GM19452 (cell line): ENCODE results near the gene JMJD4.

Experiments used
- ATAC-seq: cut with Tn5 transposase; IDR thresholded peaks from one replicate; pipeline ENCODE4 v1.9.1; 2021; ENCODE audit not compliant: unreplicated experiment

Gene JMJD4

DNA sequence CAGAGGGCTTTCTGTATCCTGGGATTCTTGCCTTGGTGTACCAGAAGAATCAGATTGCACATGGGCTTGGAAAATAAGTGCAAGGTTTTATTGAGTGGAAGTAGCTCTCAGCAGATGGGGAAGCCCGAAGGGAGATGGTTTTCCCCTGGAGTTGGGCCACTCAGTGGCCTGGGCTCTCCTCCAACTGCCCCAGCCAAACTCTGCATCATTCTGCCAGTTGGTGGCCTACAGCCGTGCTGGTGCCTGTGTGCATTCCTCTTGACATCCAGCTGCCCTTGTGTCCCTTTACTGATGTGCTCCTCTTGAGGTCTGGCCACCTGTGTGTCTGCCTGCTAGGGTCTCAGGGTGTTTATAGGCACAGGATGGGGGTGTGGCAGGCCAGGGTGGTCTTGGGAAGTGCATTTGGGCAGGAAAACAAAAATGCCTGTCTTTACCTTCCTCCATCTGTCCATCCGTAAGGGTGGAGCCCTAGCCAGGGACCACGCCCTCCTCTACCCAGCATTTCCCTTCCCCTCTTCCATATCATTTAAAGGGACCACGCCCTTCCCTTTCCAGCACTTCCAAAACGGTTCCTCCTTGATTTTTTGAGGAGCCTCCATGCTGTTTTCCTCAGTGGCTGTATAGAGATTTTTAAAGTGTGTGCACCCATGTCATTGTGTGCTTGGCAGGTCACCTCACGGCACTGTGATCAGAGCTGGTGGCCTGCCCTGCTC lies 19.1 kb upstream of the JMJD4 start:
- no peak for ATAC-seq

DNA sequence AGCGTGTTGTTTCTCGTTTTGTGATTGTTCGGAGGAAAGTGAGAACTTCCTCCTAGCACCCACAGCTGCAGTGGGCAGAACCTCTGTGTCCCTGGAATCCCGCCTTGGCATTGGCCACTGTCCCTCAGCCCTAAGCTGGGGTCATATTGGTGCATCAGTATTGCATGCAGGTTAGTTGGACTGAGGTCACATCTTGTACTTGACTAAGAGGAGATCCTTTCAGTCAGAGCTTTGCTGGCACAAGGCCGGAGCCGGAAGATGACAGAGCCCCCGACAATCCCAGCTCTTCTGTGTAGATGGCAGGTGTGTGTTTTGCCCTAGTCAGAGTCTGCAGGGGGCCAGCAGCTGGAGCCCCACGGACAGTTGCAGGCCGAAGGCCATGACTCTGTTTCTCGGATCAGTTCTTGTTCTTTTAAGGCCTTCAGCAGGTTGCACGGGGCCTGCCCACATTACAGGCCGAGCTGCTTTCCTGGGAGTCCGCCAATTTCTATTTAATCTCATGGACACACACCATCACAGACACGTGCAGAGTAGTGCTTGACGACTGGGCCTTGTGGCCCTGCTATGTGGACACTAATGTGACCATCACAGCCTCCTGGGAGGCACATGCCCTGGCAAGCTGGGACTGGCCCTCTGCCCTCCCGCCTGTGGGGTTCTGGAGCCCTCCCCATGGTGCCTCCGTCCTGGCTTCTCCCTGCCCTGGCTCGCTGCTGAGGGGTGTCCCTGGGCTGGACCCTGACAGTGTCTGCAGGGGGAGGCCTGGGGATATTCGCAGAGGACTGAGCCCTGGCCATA lies 15.0 kb upstream of the JMJD4 start:
- no peak for ATAC-seq

GRCh38 chr1:227749225-227749624 lies 14.1 kb upstream of the JMJD4 start:
- ATAC-seq: no peak

DNA sequence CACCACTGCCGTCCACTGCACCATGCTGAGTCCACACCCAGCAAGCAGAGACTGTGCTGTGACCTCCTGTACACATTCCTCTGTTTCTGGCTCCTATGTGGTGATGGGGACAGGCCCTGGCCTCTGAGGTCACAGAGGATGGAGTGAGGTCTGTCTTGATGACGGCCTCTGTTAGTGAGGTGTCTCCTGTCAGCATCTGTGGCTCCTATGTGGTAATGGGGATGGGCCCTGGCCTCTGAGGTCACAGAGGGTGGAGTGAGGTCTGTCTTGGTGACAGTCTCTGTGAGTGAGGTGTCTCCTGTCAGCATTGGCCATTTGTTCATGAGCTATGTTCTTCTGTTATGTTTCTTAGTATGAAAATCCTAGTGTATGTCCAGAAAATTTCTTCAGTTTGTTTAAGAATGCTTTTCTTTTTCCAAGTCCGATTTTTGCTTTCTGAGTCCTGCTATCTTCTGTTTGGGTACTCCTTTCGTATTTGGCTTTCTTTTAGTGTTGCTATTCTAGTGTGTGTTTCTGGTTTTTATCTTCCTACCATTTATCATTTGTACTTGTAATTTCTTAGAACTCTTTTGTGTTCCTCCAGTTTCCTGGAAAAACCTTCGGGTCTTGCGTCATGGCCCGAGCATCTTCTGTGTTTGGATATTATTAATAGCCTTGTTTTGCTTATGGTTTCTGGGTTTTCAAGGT lies 13.5 kb upstream of the JMJD4 start:
- ATAC-seq: no peak

GRCh38 chr1:227747948-227748495 lies 12.9 kb upstream of the JMJD4 start:
- ATAC-seq: no peak

DNA sequence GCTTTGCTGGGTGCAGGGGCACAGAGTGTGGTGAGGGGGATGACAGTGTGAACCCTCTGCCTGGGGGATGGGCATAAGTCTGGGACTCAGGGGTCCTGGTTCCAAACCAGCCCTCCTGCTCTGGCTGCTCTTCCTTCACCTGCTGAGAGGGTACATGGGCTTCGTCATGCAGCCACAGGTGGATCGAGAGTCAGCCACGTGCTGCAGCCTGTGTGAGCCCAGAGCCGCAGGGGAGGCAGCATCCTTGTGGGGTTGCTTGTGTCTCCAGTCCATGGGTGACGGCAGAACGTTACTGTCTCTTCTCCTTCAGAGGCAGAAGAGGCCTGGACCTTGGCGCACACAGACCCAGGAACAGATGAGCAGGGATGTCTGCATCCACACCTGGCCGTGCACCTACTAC lies 12.3 kb upstream of the JMJD4 start:
- ATAC-seq: no peak

GRCh38 chr1:227746676-227747075 lies 11.6 kb upstream of the JMJD4 start:
- no peak for ATAC-seq

- no peak for ATAC-seq
Measured at GRCh38 chr1:227745568-227746265, 10.6 kb upstream of the JMJD4 start.

DNA sequence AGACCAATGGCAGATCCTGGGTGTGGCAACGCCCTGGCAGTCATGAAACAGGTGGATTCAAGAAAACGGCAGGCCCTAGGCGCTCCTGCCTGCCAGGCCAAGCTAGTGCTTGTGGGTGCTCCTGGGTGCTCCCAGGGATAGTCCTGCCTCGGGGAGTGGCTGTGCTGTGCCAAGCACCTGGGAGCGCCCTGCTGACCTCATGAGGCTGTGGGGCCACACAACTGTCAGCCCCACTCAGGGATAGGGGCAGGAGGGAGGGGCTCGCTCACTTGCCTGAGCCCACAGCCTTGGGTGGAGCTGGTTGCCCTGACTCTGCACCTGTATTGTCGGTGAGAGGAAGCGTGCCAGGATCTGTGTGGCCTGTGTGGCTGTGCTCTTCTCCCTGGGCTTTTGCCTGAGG lies 9.6 kb upstream of the JMJD4 start:
- no peak for ATAC-seq

GRCh38 chr1:227742738-227743715 lies 7.9 kb upstream of the JMJD4 start:
- no peak for ATAC-seq

- no peak for ATAC-seq
Measured at GRCh38 chr1:227741166-227741870, 6.2 kb upstream of the JMJD4 start.

DNA sequence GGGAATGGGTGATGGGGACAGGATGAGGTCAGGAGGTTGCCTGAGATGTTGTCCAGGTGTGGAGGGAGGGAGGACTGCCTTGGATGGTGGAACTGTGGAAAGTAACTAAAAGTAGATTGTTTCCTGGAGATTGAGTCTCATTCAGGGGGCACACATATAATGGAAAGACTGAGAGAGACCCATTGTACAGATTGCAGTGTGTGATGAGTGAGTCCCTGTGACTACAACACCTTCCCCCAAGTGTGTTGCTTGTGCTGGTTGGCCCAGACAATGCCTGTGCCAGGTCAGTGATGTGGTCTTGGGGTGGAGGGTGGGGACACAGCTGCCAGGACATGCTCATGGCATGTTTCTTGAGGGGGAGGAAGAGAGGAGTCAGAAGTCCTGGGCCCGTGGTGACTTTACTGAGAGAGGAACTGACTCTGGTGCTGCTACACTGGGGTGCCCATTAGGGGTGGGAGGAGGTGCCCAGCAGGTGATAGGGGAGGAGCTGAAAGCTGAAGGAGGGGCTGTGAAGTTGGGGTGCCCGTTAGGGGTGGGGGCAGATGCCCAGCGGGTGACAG lies 5.4 kb upstream of the JMJD4 start:
- no peak for ATAC-seq

GRCh38 chr1:227739636-227740035 lies 4.5 kb upstream of the JMJD4 start:
- ATAC-seq: no peak

DNA sequence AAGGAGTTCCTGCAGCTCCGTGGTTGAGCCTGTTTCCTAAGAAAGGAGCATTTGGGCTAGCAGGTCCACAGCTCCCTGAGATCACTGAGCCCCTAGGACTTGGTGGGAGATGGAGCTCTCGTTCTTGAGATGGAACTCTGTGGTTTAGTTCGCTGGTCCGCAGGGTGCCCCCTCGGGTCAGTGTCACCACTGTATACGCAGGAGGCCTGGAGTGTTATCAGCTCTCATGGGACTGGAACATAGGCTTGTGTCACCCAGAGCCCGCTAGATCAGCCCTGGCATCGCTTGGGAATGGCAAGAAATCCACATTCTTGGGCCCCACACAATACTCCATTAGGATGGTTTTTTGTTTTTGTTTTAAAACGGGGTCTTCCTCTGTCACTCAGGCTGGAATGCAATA lies 3.7 kb upstream of the JMJD4 start:
- no peak for ATAC-seq

DNA sequence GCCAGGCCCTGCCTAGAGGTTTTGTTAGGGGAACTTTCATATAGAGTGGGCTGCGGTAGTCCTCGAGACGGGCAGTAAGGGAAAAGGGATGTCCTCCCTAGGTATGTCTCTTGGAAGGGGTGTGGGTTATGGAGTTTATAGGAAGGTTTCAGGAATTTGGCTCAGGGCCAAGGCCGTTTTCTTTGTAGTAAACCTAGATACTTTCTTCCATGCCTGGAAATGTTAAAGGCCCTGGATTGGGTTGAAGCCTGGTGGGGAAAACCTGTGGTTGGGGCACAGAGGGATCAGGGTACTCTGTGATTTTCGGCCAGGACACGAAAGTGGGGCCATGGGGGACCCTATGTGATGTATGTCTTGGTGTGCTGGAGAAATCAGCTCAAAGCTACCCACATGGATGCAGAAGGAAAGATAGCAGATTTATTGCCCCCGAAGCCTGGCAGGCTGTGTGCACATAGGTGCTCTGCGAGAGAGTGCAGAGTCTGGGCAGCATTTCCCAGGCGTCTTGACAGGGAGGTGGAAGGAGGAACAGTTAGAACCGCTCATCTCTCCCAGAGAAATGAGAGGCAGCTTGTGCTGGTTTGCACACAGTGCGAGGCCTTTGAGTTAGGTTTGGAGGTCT lies 1.8 kb upstream of the JMJD4 start:
- no peak for ATAC-seq

- ATAC-seq: no peak
Measured at GRCh38 chr1:227735539-227736285, 610 bp upstream of the JMJD4 start.

GRCh38 chr1:227734546-227734855 lies 601 bp downstream of the JMJD4 start:
- ATAC-seq: no peak
